Nephron (organoid): ENCODE data around the gene GPR32.

Experiments
- H3K27ac Mint-ChIP-seq, 3 experiments: 2 replicates each; pipeline ENCODE4 v1.8.0; 2020; ENCODE audit warnings: mixed read lengths in 3 of 3, mild to moderate bottlenecking in 2 of 3, moderate library complexity in 1 of 3
- H3K27me3 Mint-ChIP-seq: 2 replicates; pipeline ENCODE4 v1.8.0; 2021; ENCODE audit warnings: low read depth, mild to moderate bottlenecking, moderate library complexity, mixed read lengths
- H3K36me3 Mint-ChIP-seq: 2 replicates; pipeline ENCODE4 v1.8.0; 2020; ENCODE audit warnings: low read depth, mixed read lengths
- H3K4me1 Mint-ChIP-seq: 2 replicates; pipeline ENCODE4 v1.8.0; 2020; ENCODE audit warnings: mixed read lengths
- H3K4me3 Mint-ChIP-seq, 3 experiments: 2 replicates each; pipeline ENCODE4 v1.8.0; 2020; ENCODE audit warnings: mild to moderate bottlenecking in 3 of 3, mixed read lengths in 3 of 3, moderate library complexity in 2 of 3
- H3K9me3 Mint-ChIP-seq: 2 replicates; pipeline ENCODE4 v1.8.0; 2020; ENCODE audit warnings: mixed read lengths
- CTCF ChIP-seq, 3 experiments: fragments of 200-600 bp; sonication (generic); IDR thresholded peaks; one replicate each; pipeline ENCODE4 v1.5.0; 2021; ENCODE audit warnings: antibody characterized with exemption in 3 of 3; ENCODE audit not compliant: unreplicated experiment in 3 of 3

The GPR32 gene

GRCh38 chr19:50785329-50785728 lies 15.1 kb downstream of the GPR32 start:
- Mint-ChIP-seq H3K4me1 (peaks cover 4% of the 10 kb centered on the region), H3K4me3 (no peak overlapping the region), H3K27me3 (peaks cover 44% of the 10 kb centered on the region), H3K27ac (no peak overlapping the region), H3K36me3 (no peaks in the 10 kb centered on the region), H3K9me3 (no peaks in the 10 kb centered on the region)
- TF ChIP-seq CTCF (IDR thresholded peaks at IDR 0.05; ENCODE audit: unreplicated experiment in 3 of 3) = no peak

- H3K9me3 Mint-ChIP-seq = no peaks in the 10 kb centered on the region
Observed at GRCh38 chr19:50790396-50790795, 20.1 kb downstream of the GPR32 start, which contains the start of gene ACP4. TSS of gene ACP4 (plus strand) at chr19:50790415. CDS start at chr19:50790415, 0 bp downstream.

GRCh38 chr19:50790922-50791467 lies 20.7 kb downstream of the GPR32 start:
- Mint-ChIP-seq H3K9me3 (no peaks in the 10 kb centered on the region), H3K27ac (no peak overlapping the region), H3K4me3 (no peak overlapping the region), H3K27me3 (peaks cover 6% of the 10 kb centered on the region), H3K4me1 (no peaks in the 10 kb centered on the region), H3K36me3 (no peaks in the 10 kb centered on the region)
- TF ChIP-seq CTCF (IDR thresholded peaks at IDR 0.05; ENCODE audit: unreplicated experiment in 3 of 3) = no peak

More at GRCh38 chr19:50790396-50790795, 20.1 kb downstream of the GPR32 start, which contains the start of gene ACP4:
- no peak for TF ChIP-seq CTCF (IDR thresholded peaks at IDR 0.05; ENCODE audit: unreplicated experiment in 3 of 3)
- H3K27me3 Mint-ChIP-seq = peaks cover 6% of the 10 kb centered on the region
- no peak within 1 kb of the TSS for H3K27ac Mint-ChIP-seq
- H3K36me3 Mint-ChIP-seq = no peaks in the 10 kb centered on the region
- H3K4me1 Mint-ChIP-seq = no peaks in the 10 kb centered on the region
- no peak within 1 kb of the TSS for H3K4me3 Mint-ChIP-seq

- TF ChIP-seq CTCF (IDR thresholded peaks at IDR 0.05; ENCODE audit: unreplicated experiment in 3 of 3) = no peak
- H3K9me3 Mint-ChIP-seq = no peaks in the 10 kb centered on the region
- H3K27ac Mint-ChIP-seq = no peak overlapping the region
- peaks cover 6% of the 10 kb centered on the region for H3K27me3 Mint-ChIP-seq
- H3K36me3 Mint-ChIP-seq = no peaks in the 10 kb centered on the region
- H3K4me3 Mint-ChIP-seq = no peak overlapping the region
- no peaks in the 10 kb centered on the region for H3K4me1 Mint-ChIP-seq
Observed at GRCh38 chr19:50791594-50792271, 21.5 kb downstream of the GPR32 start.

- Mint-ChIP-seq H3K27ac (no peak overlapping the region), H3K36me3 (peaks cover 4% of the 10 kb centered on the region), H3K4me3 (no peak overlapping the region), H3K4me1 (no peaks in the 10 kb centered on the region), H3K27me3 (peaks cover 6% of the 10 kb centered on the region), H3K9me3 (no peaks in the 10 kb centered on the region)
- no peak for TF ChIP-seq CTCF (IDR thresholded peaks at IDR 0.05; ENCODE audit: unreplicated experiment in 3 of 3)
Observed at GRCh38 chr19:50792272-50793250, 22.3 kb downstream of the GPR32 start.
